B cell (primary cell): ENCODE measurements around the gene CHST15. TPM values are rescaled to one million over a fixed set of nuclear protein-coding genes. Genes with fewer than 3 reads are reported as not detected.

Experiments
- ATAC-seq: fragments of 200-7000 bp; cut with Tn5 transposase; one replicate; pipeline ENCODE4 v1.10.0; 2021; ENCODE audit warnings: low read depth, mild to moderate bottlenecking, moderate number of reproducible peaks, moderate library complexity
- CTCF ChIA-PET: fragments of 350-600 bp; sonication (Branson Sonifier 250); formaldehyde crosslinking; loops from one replicate; lab custom pipeline; 2021; ENCODE audit warnings: antibody characterized with exemption, inconsistent platforms; lab: Charles Lee
- POLR2A ChIA-PET: fragments of 350-600 bp; sonication (Branson Sonifier 250); formaldehyde crosslinking; loops from one replicate; lab custom pipeline; 2021; ENCODE audit warnings: antibody characterized with exemption; lab: Charles Lee
- DNase-seq: peaks from one replicate; pipeline ENCODE4 v3.0.0; 2013
- H2AFZ ChIP-seq: 2 replicates; pipeline ENCODE4 v1.6.1; 2012; ENCODE audit warnings: mild to moderate bottlenecking, low read depth, low read length; ENCODE audit not compliant: insufficient read depth, poor library complexity, severe bottlenecking
- H3K27ac ChIP-seq, 2 donors: 1 replicate in 1 of 2; 2 replicates in 1 of 2; pipeline ENCODE4 v1.5.1; 2012 to 2013; ENCODE audit warnings: low read length in 2 of 2, mild to moderate bottlenecking in 2 of 2, moderate library complexity in 1 of 2
- H3K27me3 ChIP-seq, 4 experiments: fragments of 200-600 bp in 1 of 4; sonication (generic) in 1 of 4; replicated peaks in 1 of 4; 1 replicate in 2 of 4; 2 replicates in 2 of 4; pipeline versions ENCODE4 v1.6.1 to v1.7.0; 2013 to 2016; ENCODE audit warnings: low read length in 3 of 4, mild to moderate bottlenecking in 2 of 4, mixed read lengths in 1 of 4, moderate library complexity in 1 of 4; ENCODE audit not compliant: insufficient read depth in 4 of 4, control insufficient read depth in 3 of 4; ENCODE audit errors: control extremely low read depth in 1 of 4
- H3K36me3 ChIP-seq, 2 experiments: replicated peaks in 1 of 2; 1 replicate in 1 of 2; 2 replicates in 1 of 2; pipeline versions ENCODE4 v1.6.1 to v1.7.1; 2013; ENCODE audit warnings: low read length in 1 of 2; ENCODE audit not compliant: insufficient read depth in 2 of 2, control insufficient read depth in 1 of 2; ENCODE audit errors: control extremely low read depth in 1 of 2, extremely low read depth in 1 of 2
- H3K4me1 ChIP-seq, 2 donors: fragments of 200-600 bp in 1 of 2; sonication (generic) in 1 of 2; 1 replicate in 1 of 2; 2 replicates in 1 of 2; pipeline versions ENCODE4 v1.5.1 to v1.6.1; 2013 to 2017; ENCODE audit warnings: low read length in 2 of 2; ENCODE audit not compliant: control insufficient read depth in 2 of 2, insufficient read depth in 2 of 2
- H3K4me2 ChIP-seq: replicated peaks from 2 replicates; pipeline ENCODE3; 2012; ENCODE audit warnings: mild to moderate bottlenecking, low read depth, low read length; ENCODE audit not compliant: poor library complexity, severe bottlenecking
- H3K4me3 ChIP-seq, 5 experiments: fragments of 200-600 bp in 1 of 5; sonication (generic) in 1 of 5; 1 replicate in 3 of 5; 2 replicates in 2 of 5; pipeline versions ENCODE4 v1.5.1 to v1.7.0; 2011 to 2016; ENCODE audit warnings: low read length in 4 of 5, mild to moderate bottlenecking in 4 of 5, low read depth in 2 of 5, control low read depth in 1 of 5, moderate library complexity in 1 of 5; ENCODE audit not compliant: insufficient read depth in 1 of 5; ENCODE audit errors: control extremely low read depth in 1 of 5, extremely low read depth in 1 of 5
- H3K79me2 ChIP-seq: fragments of 200-600 bp; sonication (generic); one replicate; pipeline ENCODE4 v1.6.0; 2016; ENCODE audit warnings: low read length; ENCODE audit not compliant: control insufficient read depth, insufficient read depth
- H3K9ac ChIP-seq: fragments of 200-600 bp; sonication (generic); 2 replicates; pipeline ENCODE4 v1.6.1; 2017; ENCODE audit warnings: mild to moderate bottlenecking, low read length, moderate library complexity
- H3K9me3 ChIP-seq, 3 donors: one replicate each; pipeline versions ENCODE4 v1.6.1 to v1.7.1; 2013; ENCODE audit warnings: low read length in 2 of 3; ENCODE audit not compliant: control insufficient read depth in 2 of 3, insufficient read depth in 1 of 3; ENCODE audit errors: control extremely low read depth in 1 of 3
- H4K20me1 ChIP-seq: 2 replicates; pipeline ENCODE4 v1.6.0; 2012; ENCODE audit warnings: mild to moderate bottlenecking, low read length; ENCODE audit not compliant: insufficient read depth, control insufficient read depth, poor library complexity, severe bottlenecking
- H3K27ac Mint-ChIP-seq: one replicate; pipeline ENCODE4 v1.8.0; 2021; ENCODE audit warnings: mixed read lengths
- H3K27me3 Mint-ChIP-seq: one replicate; pipeline ENCODE4 v1.8.0; 2021; ENCODE audit warnings: mixed read lengths
- H3K4me1 Mint-ChIP-seq: one replicate; pipeline ENCODE4 v1.8.0; 2021; ENCODE audit warnings: mixed read lengths
- H3K4me3 Mint-ChIP-seq: one replicate; pipeline ENCODE4 v1.8.0; 2021; ENCODE audit warnings: mixed read lengths
- H3K9me3 Mint-ChIP-seq: one replicate; pipeline ENCODE4 v1.8.0; 2022; ENCODE audit warnings: mixed read lengths; ENCODE audit not compliant: insufficient read depth
- CTCF ChIP-seq: fragments of 200-600 bp; IDR thresholded peaks from one replicate; pipeline ENCODE4 v1.8.0; 2022; ENCODE audit warnings: antibody characterized with exemption, mild to moderate bottlenecking
- EZH2 ChIP-seq: IDR thresholded peaks from 2 replicates; pipeline ENCODE4 v1.6.1; 2012; ENCODE audit warnings: borderline replicate concordance, low read depth, mild to moderate bottlenecking, moderate library complexity, low read length; ENCODE audit not compliant: insufficient read depth, poor library complexity, severe bottlenecking
- WGBS: methylation state at CpG from one replicate; pipeline ENCODE4 v1.1.5; 2013; ENCODE audit warnings: missing lambda C conversion rate; ENCODE audit not compliant: insufficient coverage; 5-methylcytosine and 5-hydroxymethylcytosine counted together
- intact Hi-C: fragments of 100-400 bp; cut with micrococcal nuclease; formaldehyde crosslinking; loops from one replicate; pipeline ENCODE4 v1.10.0; 2022
- polyA plus RNA-seq: library from polyadenylated mRNA; depleted of rRNA; stranded (reverse); fragments of >200 nt; gene quantifications from 2 replicates; pipeline ENCODE4 v1.2.3, GENCODE V29; 2012
- total RNA-seq, 2 donors: library from RNA; stranded (reverse); fragments of 120-200 nt in 1 of 2; gene quantifications; 1 replicate in 1 of 2; 2 replicates in 1 of 2; pipeline versions ENCODE4 v1.2.3 to v1.2.4, GENCODE V29; 2013 to 2022

CHST15 gene
- total and polyA plus RNA-seq, 2 donors (not counting 1 experiment from before 2014, with no cell fraction given) = 17.9 to 75.4 TPM

DNA sequence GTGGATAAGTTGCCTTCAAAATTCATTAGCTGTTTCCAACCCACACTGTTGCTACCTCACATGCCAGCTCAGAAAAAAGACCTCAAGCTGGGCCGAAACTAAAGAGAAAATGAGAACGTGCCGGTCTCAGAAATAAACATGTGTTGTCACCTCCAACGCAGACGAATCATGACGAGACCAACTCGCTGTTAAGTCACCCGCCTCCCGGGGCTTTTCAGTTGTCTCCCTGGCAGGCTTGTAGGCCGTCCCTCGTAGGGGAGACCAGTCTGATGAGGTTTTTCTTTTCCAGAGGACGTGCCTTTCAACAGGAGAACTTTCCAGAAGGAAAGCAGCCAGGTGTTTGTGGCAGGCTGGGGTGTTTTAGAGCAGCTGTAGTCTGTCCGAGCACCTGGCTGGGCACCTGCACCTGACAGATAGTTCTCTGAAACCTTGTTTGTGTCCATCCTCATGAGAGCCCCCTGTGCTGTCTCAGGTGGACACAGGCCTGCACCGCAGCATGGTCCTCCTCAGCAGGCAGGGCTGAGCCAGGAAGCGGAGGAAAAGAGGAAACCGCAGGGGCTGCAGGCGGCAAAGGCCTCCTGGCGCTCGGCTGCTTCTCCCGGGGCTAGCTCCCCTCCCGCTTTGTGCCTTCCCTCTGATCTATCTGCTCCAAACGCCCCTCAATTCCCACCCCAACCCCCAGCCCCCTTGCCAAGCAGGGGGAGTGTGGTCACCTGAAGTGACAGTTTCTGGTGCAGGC is 78.8 kb downstream of the CHST15 start:
- Histone ChIP-seq H4K20me1 (no peaks in the 10 kb centered on the region), H3K4me2 (no peak overlapping the region), H2AFZ (no peak overlapping the region), H3K9ac (no peak overlapping the region), H3K4me3 (no peak overlapping the region), H3K27me3 (no peaks in the 10 kb centered on the region), H3K9me3 (peaks cover 0 to 20% (median 2%) of the 10 kb centered on the region in 3 donors), H3K36me3 (peaks cover 0 to 49% of the 10 kb centered on the region in 2 experiments), H3K4me1 (no peaks in the 10 kb centered on the region), H3K27ac (no peak overlapping the region), H3K79me2 (no peaks in the 10 kb centered on the region)
- Mint-ChIP-seq H3K4me3 (no peak overlapping the region), H3K27me3 (no peaks in the 10 kb centered on the region), H3K4me1 (no peaks in the 10 kb centered on the region), H3K9me3 (no peaks in the 10 kb centered on the region), H3K27ac (no peak overlapping the region)
- 87% methylated on average over 15 of the region's 22 CpGs for WGBS
- TF ChIP-seq CTCF (no peak), EZH2 (no peak)
- intact Hi-C loops = no loop called here
- ChIA-PET POLR2A (no interaction called here), CTCF (no interaction called here)
- ATAC-seq (no peak), DNase-seq (no peak)

GRCh38 chr10:124013916-124014315 is 79.5 kb downstream of the CHST15 start:
- no peak overlapping the region for H3K4me2 ChIP-seq
- H3K4me3 ChIP-seq = no peak overlapping the region
- no peaks in the 10 kb centered on the region for H3K79me2 ChIP-seq
- H3K36me3 ChIP-seq = peaks cover 0 to 50% of the 10 kb centered on the region in 2 experiments
- H3K4me1 ChIP-seq = no peaks in the 10 kb centered on the region
- no peak overlapping the region for H3K4me3 Mint-ChIP-seq
- DNase-seq (no peak), ATAC-seq (no peak)
- no peak for TF ChIP-seq CTCF
- no peak for TF ChIP-seq EZH2
- no peaks in the 10 kb centered on the region for H3K4me1 Mint-ChIP-seq
- no peaks in the 10 kb centered on the region for H4K20me1 ChIP-seq
- no peak overlapping the region for H3K27ac Mint-ChIP-seq
- no peak overlapping the region for H2AFZ ChIP-seq
- intact Hi-C loops = no loop called here
- ChIA-PET CTCF (no interaction called here), POLR2A (no interaction called here)
- WGBS = no CpG with 5 or more reads among the region's 1 CpG
- H3K27ac ChIP-seq = no peak overlapping the region
- H3K9me3 ChIP-seq = peaks cover 0 to 20% (median 2%) of the 10 kb centered on the region in 3 donors
- H3K27me3 Mint-ChIP-seq = no peaks in the 10 kb centered on the region
- H3K9ac ChIP-seq = no peak overlapping the region
- no peaks in the 10 kb centered on the region for H3K9me3 Mint-ChIP-seq
- H3K27me3 ChIP-seq = no peaks in the 10 kb centered on the region
